ENCODE measurements around the gene HK2. TPM values are rescaled to one million over a fixed set of nuclear protein-coding genes. Genes with fewer than 3 reads are reported as not detected.

The HK2 gene
- total RNA-seq, 1 donor from 2014 or later, result 27.6 TPM

DNA sequence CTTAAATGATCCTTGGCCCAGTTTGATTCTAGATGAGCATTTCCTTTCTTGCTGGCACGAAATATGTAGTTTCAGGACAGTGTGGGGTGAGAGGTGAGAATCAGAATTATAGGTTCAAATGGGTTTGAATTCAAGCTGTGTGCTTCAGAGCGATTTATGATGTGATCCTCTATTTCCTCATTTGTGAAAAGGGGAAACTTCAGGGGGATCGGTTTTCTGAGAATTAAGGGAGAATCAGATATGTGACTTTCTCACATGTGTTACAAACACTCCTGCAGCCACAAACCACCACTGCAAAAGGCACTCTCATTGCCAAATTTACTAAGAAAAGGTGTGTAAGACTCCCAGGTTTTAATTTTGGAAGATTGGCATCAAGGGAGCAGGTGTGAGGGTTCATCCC, 24.4 kb downstream of the HK2 start:
- no peak for DNase-seq (ENCODE audit: extremely low spot score, unreplicated experiment)
- no peaks in the 10 kb centered on the region for H3K27me3 Mint-ChIP-seq
- H3K36me3 Mint-ChIP-seq, result peaks cover 23% of the 10 kb centered on the region
- no peak overlapping the region for H3K27ac Mint-ChIP-seq
- H3K4me3 Mint-ChIP-seq, result no peak overlapping the region
- TF ChIP-seq, protein P1, sequence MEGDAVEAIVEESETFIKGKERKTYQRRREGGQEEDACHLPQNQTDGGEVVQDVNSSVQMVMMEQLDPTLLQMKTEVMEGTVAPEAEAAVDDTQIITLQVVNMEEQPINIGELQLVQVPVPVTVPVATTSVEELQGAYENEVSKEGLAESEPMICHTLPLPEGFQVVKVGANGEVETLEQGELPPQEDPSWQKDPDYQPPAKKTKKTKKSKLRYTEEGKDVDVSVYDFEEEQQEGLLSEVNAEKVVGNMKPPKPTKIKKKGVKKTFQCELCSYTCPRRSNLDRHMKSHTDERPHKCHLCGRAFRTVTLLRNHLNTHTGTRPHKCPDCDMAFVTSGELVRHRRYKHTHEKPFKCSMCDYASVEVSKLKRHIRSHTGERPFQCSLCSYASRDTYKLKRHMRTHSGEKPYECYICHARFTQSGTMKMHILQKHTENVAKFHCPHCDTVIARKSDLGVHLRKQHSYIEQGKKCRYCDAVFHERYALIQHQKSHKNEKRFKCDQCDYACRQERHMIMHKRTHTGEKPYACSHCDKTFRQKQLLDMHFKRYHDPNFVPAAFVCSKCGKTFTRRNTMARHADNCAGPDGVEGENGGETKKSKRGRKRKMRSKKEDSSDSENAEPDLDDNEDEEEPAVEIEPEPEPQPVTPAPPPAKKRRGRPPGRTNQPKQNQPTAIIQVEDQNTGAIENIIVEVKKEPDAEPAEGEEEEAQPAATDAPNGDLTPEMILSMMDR (conservative IDR thresholded peaks at IDR 0.05), result no peak
- H3K4me1 Mint-ChIP-seq (ENCODE audit: unreplicated experiment), result peaks cover 21% of the 10 kb centered on the region
- peaks cover 5% of the 10 kb centered on the region for H3K9me3 Mint-ChIP-seq

DNA sequence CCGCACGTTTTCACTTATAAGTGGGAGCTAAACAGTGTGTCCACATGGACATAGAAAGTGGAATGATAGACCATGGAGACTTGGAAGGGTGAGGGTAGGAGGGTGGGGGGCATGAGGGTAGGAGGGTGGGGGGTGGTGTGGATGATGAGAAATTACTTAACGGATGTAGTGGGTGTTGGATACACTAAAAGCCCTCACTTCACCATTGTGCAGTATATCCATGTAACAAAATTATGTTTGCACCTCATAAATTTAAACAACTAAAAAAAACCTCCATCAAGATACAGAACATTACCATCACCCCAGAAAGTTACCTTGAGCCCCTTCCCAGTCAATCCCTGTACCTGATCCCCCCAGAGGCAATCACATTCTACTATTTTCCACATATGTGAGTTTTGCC, 26.2 kb downstream of the HK2 start:
- H3K36me3 Mint-ChIP-seq, result peaks cover 20% of the 10 kb centered on the region
- peaks cover 5% of the 10 kb centered on the region for H3K9me3 Mint-ChIP-seq
- H3K27ac Mint-ChIP-seq, result no peak overlapping the region
- H3K4me1 Mint-ChIP-seq (ENCODE audit: unreplicated experiment), result peaks cover 21% of the 10 kb centered on the region
- no peaks in the 10 kb centered on the region for H3K27me3 Mint-ChIP-seq
- DNase-seq (ENCODE audit: extremely low spot score, unreplicated experiment), result no peak
- H3K4me3 Mint-ChIP-seq, result no peak overlapping the region
- TF ChIP-seq, protein P1 (conservative IDR thresholded peaks at IDR 0.05), result no peak

DNA sequence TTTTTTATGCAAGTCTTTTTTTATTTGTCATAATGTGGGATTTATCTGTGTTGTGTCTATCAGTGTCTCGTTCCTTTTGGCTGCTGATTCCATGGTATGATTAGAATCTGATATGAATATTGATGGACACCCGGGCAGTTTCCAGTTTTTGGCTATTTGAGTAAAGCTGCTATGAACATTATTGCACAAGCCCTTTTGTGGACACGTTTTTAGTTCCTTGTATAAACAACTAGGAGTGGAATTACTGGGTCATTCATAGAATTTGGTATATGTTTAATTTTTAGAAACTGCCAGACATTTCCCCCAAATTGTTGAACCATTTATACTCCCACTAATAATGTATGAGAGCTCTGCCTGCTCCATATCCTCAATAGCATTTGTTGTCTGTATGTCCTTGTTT, 26.6 kb downstream of the HK2 start:
- Mint-ChIP-seq H3K4me1 (ENCODE audit: unreplicated experiment) (peaks cover 17% of the 10 kb centered on the region), H3K36me3 (peaks cover 17% of the 10 kb centered on the region), H3K27ac (no peak overlapping the region), H3K9me3 (peaks cover 2% of the 10 kb centered on the region), H3K4me3 (no peak overlapping the region), H3K27me3 (no peaks in the 10 kb centered on the region)
- DNase-seq (ENCODE audit: extremely low spot score, unreplicated experiment), result no peak
- TF ChIP-seq, protein P1 (conservative IDR thresholded peaks at IDR 0.05), result no peak

DNA sequence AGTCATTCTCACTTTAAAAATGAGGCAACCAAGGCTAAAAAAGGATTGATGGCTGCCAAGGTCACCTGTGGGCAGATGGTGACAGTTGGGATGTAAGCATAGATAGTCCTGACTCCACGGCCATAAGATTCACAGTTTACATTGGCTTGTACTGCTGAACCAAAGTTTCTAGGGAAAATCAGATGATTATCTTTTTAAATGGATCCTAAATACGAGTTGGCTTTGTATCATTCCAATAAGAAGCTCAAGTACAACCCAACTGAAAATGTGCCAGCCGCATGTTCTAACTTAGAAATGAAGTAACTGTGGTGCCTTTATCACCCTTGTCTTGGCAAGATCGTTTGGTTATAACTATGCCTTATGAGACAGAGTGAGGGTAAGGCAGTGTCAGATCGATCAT, 27.6 kb downstream of the HK2 start:
- no peaks in the 10 kb centered on the region for H3K9me3 Mint-ChIP-seq
- DNase-seq (ENCODE audit: extremely low spot score, unreplicated experiment), result no peak
- TF ChIP-seq, protein P1 (conservative IDR thresholded peaks at IDR 0.05), result no peak
- H3K27ac Mint-ChIP-seq, result no peak overlapping the region
- peaks cover 9% of the 10 kb centered on the region for H3K36me3 Mint-ChIP-seq
- H3K27me3 Mint-ChIP-seq, result no peaks in the 10 kb centered on the region
- H3K4me3 Mint-ChIP-seq, result no peak overlapping the region
- H3K4me1 Mint-ChIP-seq (ENCODE audit: unreplicated experiment), result peaks cover 7% of the 10 kb centered on the region

DNA sequence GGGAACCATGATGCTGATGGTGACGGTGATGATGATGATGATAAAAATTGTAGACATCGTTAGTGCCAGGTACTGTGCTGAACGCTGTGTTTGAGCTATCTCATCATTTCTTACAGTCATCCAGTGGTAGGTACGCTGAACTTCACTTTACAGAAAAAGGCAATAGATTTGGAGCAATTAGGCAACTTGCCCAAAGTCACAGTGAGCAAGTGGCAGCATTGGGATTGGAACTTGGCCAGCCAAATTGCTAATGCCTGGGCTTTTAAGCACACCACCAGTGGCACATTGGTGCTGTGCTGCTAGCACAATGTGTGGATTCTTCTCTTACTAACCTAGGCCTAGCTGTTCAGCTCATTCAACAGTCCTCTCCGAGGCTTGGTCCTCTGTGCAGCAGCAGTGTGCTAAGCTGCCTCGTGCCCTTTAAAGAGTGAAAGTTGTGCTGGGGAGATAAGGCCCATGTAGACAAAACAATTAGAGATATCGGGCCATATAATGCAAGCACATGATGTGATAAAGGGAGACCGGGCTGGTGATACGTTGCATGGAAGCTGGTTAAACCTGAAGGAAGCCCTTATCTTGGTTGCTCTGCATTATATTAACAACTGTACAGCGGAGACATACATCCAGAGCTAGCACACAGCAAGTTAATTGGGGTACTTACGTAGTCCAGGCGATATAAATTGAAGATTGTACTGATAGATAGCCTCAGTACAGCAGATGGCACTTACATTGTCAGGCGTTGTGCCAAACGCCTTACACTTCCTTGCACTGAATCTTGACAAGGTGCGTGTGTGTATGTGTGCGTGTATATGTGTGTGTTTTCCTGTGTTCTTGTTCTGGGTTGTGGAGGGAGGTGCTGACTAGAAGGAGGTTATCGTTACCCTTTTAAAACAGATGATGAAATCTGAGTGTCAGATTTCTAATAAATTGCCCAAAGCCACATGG, 28.4 kb downstream of the HK2 start:
- TF ChIP-seq, protein P1 (conservative IDR thresholded peaks at IDR 0.05), result no peak
- peaks cover 4% of the 10 kb centered on the region for H3K4me1 Mint-ChIP-seq (ENCODE audit: unreplicated experiment)
- peak overlapping the region; percentile 65 for H3K27ac Mint-ChIP-seq
- no peaks in the 10 kb centered on the region for H3K9me3 Mint-ChIP-seq
- no peak for DNase-seq (ENCODE audit: extremely low spot score, unreplicated experiment)
- no peak overlapping the region for H3K4me3 Mint-ChIP-seq
- peaks cover 6% of the 10 kb centered on the region for H3K36me3 Mint-ChIP-seq
- no peaks in the 10 kb centered on the region for H3K27me3 Mint-ChIP-seq

All from type B pancreatic cell (in vitro differentiated cells).